ENCODE data around the gene ADAMTSL1. TPM values are rescaled to one million over a fixed set of nuclear protein-coding genes. Genes with fewer than 3 reads are reported as not detected.

The ADAMTSL1 gene
- total and polyA plus RNA-seq, 9 of the 15 experiments (the other 6 are each of a cell fraction or from before 2014, with no cell fraction given), result 0.01 TPM; not detected in 8

- TF ChIP-seq, protein P1, sequence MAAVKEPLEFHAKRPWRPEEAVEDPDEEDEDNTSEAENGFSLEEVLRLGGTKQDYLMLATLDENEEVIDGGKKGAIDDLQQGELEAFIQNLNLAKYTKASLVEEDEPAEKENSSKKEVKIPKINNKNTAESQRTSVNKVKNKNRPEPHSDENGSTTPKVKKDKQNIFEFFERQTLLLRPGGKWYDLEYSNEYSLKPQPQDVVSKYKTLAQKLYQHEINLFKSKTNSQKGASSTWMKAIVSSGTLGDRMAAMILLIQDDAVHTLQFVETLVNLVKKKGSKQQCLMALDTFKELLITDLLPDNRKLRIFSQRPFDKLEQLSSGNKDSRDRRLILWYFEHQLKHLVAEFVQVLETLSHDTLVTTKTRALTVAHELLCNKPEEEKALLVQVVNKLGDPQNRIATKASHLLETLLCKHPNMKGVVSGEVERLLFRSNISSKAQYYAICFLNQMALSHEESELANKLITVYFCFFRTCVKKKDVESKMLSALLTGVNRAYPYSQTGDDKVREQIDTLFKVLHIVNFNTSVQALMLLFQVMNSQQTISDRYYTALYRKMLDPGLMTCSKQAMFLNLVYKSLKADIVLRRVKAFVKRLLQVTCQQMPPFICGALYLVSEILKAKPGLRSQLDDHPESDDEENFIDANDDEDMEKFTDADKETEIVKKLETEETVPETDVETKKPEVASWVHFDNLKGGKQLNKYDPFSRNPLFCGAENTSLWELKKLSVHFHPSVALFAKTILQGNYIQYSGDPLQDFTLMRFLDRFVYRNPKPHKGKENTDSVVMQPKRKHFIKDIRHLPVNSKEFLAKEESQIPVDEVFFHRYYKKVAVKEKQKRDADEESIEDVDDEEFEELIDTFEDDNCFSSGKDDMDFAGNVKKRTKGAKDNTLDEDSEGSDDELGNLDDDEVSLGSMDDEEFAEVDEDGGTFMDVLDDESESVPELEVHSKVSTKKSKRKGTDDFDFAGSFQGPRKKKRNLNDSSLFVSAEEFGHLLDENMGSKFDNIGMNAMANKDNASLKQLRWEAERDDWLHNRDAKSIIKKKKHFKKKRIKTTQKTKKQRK (IDR thresholded peaks at IDR 0.05; ENCODE audit: borderline replicate concordance, low read depth, low read length), result no peak
- TF ChIP-seq CREB1 (IDR thresholded peaks at IDR 0.05) (no peak), CREB1 (CRISPR knock-in tag; IDR thresholded peaks at IDR 0.05) (no peak), EZH2 (IDR thresholded peaks at IDR 0.05; ENCODE audit: borderline replicate concordance, low read depth, low read length) (no peak), TAF1 (IDR thresholded peaks at IDR 0.05; ENCODE audit: control insufficient read depth, extremely low read depth, insufficient read depth, low read length, severe bottlenecking) (no peak), BCOR (IDR thresholded peaks at IDR 0.05) (no peak), SIN3A (IDR thresholded peaks at IDR 0.05; ENCODE audit: borderline replicate concordance in 2 of 2, control insufficient read depth in 1 of 2, low read depth in 2 of 2, low read length in 2 of 2) (no peak), TAF9B (IDR thresholded peaks at IDR 0.05; ENCODE audit: partially characterized antibody) (no peak)
- TF ChIP-seq, protein P2, sequence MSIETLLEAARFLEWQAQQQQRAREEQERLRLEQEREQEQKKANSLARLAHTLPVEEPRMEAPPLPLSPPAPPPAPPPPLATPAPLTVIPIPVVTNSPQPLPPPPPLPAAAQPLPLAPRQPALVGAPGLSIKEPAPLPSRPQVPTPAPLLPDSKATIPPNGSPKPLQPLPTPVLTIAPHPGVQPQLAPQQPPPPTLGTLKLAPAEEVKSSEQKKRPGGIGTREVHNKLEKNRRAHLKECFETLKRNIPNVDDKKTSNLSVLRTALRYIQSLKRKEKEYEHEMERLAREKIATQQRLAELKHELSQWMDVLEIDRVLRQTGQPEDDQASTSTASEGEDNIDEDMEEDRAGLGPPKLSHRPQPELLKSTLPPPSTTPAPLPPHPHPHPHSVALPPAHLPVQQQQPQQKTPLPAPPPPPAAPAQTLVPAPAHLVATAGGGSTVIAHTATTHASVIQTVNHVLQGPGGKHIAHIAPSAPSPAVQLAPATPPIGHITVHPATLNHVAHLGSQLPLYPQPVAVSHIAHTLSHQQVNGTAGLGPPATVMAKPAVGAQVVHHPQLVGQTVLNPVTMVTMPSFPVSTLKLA (conservative IDR thresholded peaks at IDR 0.05), result no peak
Measured at GRCh38 chr9:18811171-18811570, 337.2 kb downstream of the ADAMTSL1 start (continued).

All from K562 (cell line).